Ovary (tissue), 3 donors: ENCODE measurements around the gene ADAM11.

Experiments
- CTCF ChIP-seq, 3 donors: fragments of 450-650 bp in 2 of 3; fragments of 200-600 bp in 1 of 3; IDR thresholded peaks; one replicate each; pipeline versions ENCODE4 v1.5.1 to v1.8.0; 2016 to 2022; ENCODE audit warnings: antibody characterized with exemption in 3 of 3, mild to moderate bottlenecking in 1 of 3
- EP300 ChIP-seq: sonication (generic); formaldehyde crosslinking; IDR thresholded peaks from one replicate; pipeline ENCODE4 v1.6.1; 2017; ENCODE audit warnings: antibody characterized with exemption
- POLR2A ChIP-seq: fragments of 450-650 bp; IDR thresholded peaks from one replicate; pipeline ENCODE4 v1.6.1; 2017; ENCODE audit warnings: antibody characterized with exemption, mild to moderate bottlenecking, moderate library complexity
- donor health status: DM: no; HTN: no; CAD: no.

- TF ChIP-seq CTCF (IDR thresholded peaks at IDR 0.05): no peak
- no peak for TF ChIP-seq POLR2A
- no peak for TF ChIP-seq EP300
These were observed 37.1 kb downstream of the ADAM11 start for GRCh38 chr17:44795928-44796327.
